Amniotic epithelial cell (primary cell): ENCODE measurements around the gene BCR.

ENCODE experiments used
- DNase-seq: peaks from one replicate; pipeline ENCODE4 v3.0.0-alpha.2; 2010; ENCODE audit warnings: low read depth

The BCR gene

GRCh38 chr22:23199159-23199558 is 18.9 kb downstream of the BCR start:
- no peak for DNase-seq

DNA sequence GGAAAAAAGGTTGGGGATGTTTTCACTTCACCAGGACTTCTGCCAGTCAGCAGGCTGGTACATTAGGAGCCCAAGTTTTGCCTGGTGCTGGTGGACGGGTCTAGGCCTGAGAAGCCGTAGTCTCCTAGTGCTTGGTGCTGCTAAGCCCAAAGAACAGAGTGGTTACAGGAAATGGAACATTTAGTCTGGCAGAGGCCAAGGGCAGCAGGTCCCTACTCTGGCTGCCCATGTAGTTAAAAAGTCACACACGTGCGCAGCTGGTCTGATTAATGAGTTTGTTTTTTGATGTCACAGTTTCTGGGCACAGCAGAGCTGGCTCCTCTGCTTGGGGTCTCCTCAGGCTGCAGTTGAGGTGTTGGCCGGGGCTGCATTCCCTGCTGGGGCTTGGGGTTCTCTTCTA is 20.6 kb downstream of the BCR start:
- no peak for DNase-seq

- DNase-seq, result no peak
Measured at GRCh38 chr22:23202812-23203451, 22.6 kb downstream of the BCR start.

DNA sequence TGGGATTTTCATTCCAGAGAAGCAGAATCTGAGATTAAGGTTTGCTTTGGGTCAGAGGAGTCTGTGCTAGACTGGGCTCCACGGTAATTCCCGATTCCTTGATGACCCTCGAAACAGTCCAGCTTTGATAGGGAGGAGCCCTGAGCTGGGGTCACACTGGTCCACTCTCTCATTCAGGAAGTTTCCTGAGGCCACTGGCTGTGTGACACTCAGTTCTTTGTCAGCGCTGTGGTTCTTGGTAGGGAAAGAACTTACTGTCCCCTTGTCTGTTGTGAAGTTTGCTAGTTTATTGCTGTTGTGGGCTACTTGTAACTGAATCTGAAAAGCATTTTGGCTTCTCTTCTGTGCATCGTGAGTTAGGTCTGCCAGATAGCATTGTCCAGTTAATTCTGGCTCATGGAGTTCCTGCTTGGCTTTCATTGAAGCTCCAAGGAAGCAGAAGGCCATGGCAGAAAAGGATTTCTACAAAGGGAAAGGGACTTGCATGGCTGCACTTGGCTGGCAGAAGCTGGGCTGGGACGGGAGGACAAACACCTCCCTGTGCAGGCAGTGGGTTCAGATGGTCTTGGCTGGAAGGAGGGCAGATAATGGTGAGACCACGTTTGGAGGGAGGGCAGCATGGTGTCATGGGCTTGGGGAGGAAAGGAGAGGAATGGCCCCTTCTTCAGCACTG is 23.3 kb downstream of the BCR start:
- DNase-seq, result no peak

DNA sequence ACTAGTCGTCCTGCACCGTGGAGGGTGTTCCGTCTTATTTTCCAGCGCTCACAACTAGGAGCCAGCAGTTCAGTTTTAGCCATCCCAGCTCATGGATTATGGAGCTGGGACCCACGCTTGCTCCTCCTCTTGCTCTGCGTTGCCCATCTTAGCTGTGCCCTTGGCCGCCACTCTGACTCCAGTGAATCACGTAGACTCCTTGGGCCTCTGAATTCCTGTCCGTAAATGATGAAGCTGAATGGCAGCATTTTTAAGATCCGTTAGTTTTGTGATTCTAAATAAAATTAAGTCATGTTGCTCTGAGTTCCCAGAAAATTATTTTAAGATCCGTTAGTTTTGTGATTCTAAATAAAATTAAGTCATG is 23.8 kb downstream of the BCR start:
- no peak for DNase-seq

DNA sequence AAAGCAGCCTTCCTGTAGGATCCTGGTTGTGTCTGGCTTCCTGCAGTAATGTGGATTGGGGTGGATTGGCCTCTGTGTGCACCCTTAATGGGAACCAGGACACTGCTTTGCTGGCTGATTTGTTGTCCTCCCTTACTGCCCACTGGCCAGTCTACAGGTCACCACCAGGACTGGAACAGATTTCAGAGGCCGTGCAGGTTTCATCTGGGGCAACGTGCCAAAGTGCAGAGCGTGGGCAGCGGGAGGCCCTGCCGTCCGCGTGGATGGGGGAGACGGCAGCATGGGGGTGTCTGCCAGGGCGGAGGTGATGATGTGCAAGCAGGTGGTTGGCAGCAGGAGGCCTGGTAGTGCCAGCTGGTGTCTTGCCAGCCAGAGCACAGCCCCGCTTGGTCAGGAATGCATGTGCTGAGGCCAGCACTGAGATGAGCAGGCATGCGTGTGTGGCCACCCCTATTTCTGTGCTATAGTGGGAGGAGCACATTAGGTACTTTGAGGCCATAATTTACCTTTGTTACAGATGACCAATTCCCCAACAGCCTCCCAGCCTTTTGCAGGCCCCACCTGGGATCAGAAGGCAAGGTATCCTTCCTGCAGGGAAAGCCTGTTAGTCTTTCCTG is 24.3 kb downstream of the BCR start:
- no peak for DNase-seq

DNA sequence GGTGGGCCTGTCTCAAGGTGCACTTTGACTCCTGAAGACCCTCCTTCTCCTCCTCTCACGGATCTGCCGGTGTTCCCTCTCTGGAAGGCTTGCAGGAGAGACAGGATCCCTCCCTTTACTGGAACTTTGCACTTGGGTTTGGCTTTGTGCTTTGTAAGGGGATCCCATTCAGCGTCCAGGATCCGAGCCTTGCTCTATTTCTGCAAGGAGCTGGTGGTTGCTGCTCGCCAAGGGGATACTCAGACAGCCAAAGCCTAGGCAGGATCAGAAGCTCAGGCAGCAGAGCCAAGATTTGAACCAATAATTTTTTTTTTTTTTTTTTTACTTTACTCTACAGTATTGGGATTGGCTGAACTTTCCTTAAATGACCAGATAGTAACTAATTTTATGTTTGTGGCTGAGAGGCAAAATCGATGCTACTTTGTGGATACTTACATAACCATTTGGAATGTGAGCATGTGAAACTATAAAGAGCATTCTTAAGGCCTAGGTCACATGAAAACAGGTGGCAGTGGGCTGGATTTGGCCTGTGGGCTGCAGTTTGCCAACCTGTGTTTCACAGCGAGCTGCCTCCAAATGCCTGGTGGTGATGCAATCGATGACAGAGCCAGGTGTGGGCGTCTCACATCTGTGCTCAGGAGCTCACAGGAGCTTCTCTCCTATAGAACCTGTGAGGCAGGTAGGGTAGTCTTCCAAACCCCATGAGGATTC is 25.2 kb downstream of the BCR start:
- no peak for DNase-seq

DNA sequence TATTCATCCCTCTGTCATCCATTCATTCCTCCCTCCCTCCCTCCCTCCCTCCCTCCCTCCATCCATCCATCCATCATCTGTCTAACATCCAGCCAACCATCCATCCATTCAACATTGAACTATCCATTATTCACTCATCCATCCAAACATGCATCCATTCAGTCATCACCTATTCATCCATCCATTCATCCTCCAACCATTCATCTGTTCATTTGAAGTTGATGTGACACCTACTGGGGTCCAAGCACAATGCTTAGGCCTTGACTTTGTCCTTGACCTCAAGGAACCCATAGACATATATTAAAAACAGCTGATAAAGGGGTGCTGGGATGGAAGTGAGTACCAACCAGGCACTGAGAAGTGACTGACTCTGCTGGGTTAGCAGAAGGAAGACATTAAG is 26.6 kb downstream of the BCR start:
- no peak for DNase-seq

GRCh38 chr22:23207729-23208393 is 27.6 kb downstream of the BCR start:
- DNase-seq, result no peak

DNA sequence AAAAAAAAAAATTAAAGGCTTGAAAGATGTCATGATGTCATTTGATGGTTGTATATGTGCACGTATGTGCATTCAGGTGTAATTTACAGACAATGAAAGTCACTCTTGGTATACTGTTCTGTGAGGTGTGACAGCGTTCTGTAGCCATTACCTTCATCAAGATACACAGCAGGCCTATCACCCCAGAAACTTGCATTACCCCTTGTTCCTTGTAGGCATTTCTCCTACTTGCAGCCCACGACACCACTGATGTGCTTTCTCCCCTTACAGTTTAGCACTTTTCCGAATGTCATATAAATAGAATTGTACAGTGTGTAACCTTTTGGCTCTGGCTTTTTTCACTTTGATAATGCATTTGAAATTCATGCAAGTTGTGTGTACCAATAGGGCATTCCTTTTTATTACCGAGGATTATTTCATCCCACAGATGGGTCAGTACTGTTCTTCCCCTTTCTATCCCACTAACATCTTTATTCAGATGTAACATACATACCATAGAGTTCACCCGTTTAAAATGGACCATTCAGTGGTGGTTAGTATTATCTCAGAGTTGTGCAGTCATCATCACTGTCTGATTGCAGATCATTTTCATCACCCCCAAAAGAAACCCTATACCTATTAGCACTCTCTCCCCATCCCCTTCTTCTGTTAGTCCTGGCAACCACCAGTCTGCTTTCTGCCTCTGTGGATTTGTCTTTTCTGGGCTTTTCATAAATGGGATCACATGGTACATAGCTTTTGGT is 30.3 kb downstream of the BCR start:
- no peak for DNase-seq

GRCh38 chr22:23211622-23212021 is 31.3 kb downstream of the BCR start:
- DNase-seq, result no peak

DNA sequence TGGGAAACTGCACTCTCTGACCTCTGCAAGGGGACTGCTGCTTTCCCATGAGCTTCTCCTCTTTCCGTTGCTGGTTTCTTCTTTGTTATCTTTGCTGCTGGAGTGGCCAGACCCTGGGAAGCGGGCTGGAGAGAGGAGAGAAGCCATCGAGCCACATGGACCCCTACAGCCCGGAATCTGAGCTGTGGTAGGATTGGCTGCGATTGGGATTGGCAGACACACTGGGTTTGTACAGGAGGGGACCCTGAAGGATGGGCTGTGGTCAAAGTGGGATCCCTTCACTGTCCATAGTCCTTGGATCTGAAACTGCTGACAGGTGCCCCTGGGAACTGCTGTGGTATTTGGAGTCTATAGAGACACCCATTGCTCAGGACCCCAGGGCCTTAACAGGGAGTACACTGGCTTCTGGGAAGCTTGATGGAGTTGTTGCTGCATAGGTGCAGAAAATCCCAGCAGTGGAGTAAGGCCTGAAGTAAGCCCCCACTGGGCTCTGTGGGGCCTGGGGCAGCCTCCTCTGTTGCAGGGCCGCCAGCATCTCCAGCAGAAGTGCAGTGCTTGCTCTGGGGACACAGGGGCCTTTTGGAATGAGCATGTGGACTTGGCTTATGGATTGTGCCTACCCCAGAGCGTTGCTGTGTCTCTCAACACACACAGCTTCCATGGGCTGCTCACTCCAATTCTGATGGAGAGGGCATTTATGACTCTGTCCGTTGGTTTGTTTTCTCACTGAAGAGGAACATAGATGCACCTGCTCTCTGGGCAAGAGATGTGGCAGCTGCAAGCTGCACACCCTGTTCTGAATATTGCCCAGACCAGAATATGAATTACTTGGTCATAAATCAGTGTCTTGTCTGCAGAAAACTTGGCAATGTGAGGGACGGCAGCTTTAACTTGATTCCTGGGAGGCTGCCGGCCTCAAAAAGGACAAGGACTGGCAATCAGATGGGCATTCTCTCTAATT is 32.0 kb downstream of the BCR start:
- DNase-seq, result no peak

DNA sequence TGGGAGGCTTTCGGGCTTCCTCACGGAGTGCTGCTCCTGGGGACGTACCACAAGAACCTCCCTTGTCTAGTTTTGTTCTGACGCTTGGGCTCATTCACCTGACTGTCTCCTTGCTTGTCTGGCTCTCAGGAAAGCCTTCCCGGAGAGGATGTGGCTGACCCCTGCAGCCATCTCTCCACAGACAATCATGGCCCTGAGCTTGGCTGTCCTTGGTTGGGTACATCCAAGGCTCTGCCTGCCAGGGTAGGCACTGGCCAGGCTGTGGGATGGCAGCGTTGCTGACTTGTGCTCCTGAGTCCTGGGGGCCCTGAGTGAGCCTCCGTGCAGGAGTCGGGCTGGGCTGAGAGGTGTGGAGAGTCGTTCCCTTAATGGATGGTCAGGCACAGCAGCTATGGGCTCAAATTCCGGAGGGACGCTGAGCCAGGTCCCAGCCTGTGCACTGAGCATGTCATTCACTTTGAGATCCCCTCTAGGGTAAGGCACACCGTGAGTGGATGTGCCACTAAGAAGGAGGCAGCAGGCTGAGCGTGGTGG is 32.8 kb downstream of the BCR start:
- DNase-seq, result no peak

- peak; percentile 30 for DNase-seq
Measured at GRCh38 chr22:23213581-23214334, 33.4 kb downstream of the BCR start.

- no peak for DNase-seq
Measured at GRCh38 chr22:23214398-23214797, 34.1 kb downstream of the BCR start.

GRCh38 chr22:23215294-23216241 is 35.3 kb downstream of the BCR start:
- DNase-seq, result peak; percentile 63

- DNase-seq, result no peak
Measured at GRCh38 chr22:23216461-23217170, 36.3 kb downstream of the BCR start.
